ENCODE results near the gene ALCAM. TPM values are rescaled to one million over a fixed set of nuclear protein-coding genes. Genes with fewer than 3 reads are reported as not detected.

ALCAM gene
- total RNA-seq, 1 experiment from 2014 or later = 98.4 TPM

DNA sequence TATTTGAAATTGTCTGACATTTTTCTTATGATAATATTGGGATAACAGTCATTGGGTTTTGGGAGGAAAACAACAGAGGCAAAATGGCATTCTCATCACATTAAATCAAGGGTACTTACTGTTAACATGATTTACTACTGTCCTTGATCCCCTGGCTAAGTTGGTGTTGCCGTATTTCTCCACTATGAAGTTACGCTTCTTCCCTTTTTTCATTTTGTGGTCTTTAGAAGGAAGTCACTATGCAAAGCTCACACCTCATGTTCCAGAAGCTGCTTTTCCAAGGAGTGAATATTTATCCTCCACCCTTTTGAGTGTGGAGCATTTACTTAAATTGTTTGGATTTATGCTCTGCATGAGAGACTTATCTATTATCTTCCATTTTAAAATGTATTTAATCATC, 63.7 kb downstream of the ALCAM start:
- peaks cover 2% of the 10 kb centered on the region for H3K36me3 Mint-ChIP-seq (ENCODE audit: insufficient read depth, unreplicated experiment)
- no peaks in the 10 kb centered on the region for H3K27me3 Mint-ChIP-seq (ENCODE audit: insufficient read depth, unreplicated experiment)
- ChIA-PET CTCF (interaction anchor here (1.2 kb wide), 1 partner anchor 89 kb away, joined by 3 read pairs; no protein-coding TSS in a partner anchor), POLR2A (no interaction called here)
- intact Hi-C loops (cut with micrococcal nuclease) = no loop called here
- H3K27ac Mint-ChIP-seq (ENCODE audit: low read depth, unreplicated experiment) = no peak overlapping the region
- H3K4me1 Mint-ChIP-seq (ENCODE audit: insufficient read depth, unreplicated experiment) = no peaks in the 10 kb centered on the region
- H3K9me3 Mint-ChIP-seq (ENCODE audit: unreplicated experiment) = no peaks in the 10 kb centered on the region
- no TSS peak for BruUV-seq (replicated peaks)
- TF ChIP-seq, protein P1, sequence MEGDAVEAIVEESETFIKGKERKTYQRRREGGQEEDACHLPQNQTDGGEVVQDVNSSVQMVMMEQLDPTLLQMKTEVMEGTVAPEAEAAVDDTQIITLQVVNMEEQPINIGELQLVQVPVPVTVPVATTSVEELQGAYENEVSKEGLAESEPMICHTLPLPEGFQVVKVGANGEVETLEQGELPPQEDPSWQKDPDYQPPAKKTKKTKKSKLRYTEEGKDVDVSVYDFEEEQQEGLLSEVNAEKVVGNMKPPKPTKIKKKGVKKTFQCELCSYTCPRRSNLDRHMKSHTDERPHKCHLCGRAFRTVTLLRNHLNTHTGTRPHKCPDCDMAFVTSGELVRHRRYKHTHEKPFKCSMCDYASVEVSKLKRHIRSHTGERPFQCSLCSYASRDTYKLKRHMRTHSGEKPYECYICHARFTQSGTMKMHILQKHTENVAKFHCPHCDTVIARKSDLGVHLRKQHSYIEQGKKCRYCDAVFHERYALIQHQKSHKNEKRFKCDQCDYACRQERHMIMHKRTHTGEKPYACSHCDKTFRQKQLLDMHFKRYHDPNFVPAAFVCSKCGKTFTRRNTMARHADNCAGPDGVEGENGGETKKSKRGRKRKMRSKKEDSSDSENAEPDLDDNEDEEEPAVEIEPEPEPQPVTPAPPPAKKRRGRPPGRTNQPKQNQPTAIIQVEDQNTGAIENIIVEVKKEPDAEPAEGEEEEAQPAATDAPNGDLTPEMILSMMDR (IDR thresholded peaks at IDR 0.05; ENCODE audit: unreplicated experiment) = no peak
- no peak for DNase-seq (ENCODE audit: unreplicated experiment)
- no peak overlapping the region for H3K4me3 Mint-ChIP-seq (ENCODE audit: unreplicated experiment)

DNA sequence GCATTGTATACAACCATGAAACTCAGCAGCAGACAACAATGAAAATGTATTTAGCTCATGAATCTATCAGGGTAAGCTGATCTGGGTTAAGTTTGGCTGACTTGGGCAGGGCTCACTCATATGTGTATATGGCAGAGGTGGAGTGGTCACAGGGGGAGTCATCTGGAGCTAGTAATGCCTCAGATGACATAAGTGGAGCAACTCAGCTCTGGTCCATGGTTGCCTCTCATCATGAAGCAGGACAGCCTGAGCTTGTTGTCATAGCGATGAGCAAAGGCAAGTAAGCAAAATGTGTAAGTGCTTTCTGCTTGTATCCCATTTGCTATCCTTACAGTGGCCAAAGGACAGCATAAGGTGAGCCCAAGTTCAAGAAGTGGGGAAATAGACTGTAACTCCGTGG, 64.5 kb downstream of the ALCAM start:
- intact Hi-C loops (cut with micrococcal nuclease) = no loop called here
- Mint-ChIP-seq H3K36me3 (ENCODE audit: insufficient read depth, unreplicated experiment) (peaks cover 10% of the 10 kb centered on the region), H3K27ac (ENCODE audit: low read depth, unreplicated experiment) (no peak overlapping the region), H3K9me3 (ENCODE audit: unreplicated experiment) (no peaks in the 10 kb centered on the region), H3K4me1 (ENCODE audit: insufficient read depth, unreplicated experiment) (no peaks in the 10 kb centered on the region), H3K4me3 (ENCODE audit: unreplicated experiment) (no peak overlapping the region), H3K27me3 (ENCODE audit: insufficient read depth, unreplicated experiment) (no peaks in the 10 kb centered on the region)
- DNase-seq (ENCODE audit: unreplicated experiment) = no peak
- TF ChIP-seq, protein P1 (IDR thresholded peaks at IDR 0.05; ENCODE audit: unreplicated experiment) = no peak
- ChIA-PET CTCF (interaction anchor here (1.2 kb wide), 1 partner anchor 88 kb away, joined by 3 read pairs; no protein-coding TSS in a partner anchor), POLR2A (no interaction called here)
- BruUV-seq (replicated peaks) = no TSS peak

DNA sequence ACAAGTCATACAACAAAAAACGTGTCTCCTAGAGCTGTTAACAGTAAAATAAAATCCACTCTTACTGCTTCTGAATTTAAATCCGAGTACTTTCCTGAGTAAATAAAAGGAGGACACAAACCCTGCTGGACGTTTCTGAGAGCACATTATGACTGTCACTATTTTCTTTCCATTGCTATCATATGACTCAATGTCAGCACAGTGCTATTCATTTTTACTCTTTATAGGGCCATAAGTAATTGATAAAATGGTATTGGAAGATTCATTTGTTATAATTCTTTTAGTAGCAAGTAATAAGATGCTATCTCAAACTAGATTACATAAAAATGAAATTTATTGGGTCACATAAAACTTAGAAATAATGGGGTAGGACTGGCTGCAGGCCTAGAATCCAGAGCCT, 68.6 kb downstream of the ALCAM start:
- CTCF ChIA-PET = interaction anchor here (0.6 kb wide), 1 partner anchor 72 kb away, joined by 3 read pairs; no protein-coding TSS in a partner anchor
- H3K27ac Mint-ChIP-seq (ENCODE audit: low read depth, unreplicated experiment) = no peak overlapping the region
- POLR2A ChIA-PET = no interaction called here
- H3K4me3 Mint-ChIP-seq (ENCODE audit: unreplicated experiment) = no peak overlapping the region
- no TSS peak for BruUV-seq (replicated peaks)
- peaks cover 12% of the 10 kb centered on the region for H3K4me1 Mint-ChIP-seq (ENCODE audit: insufficient read depth, unreplicated experiment)
- H3K9me3 Mint-ChIP-seq (ENCODE audit: unreplicated experiment) = peaks cover 7% of the 10 kb centered on the region
- DNase-seq (ENCODE audit: unreplicated experiment) = no peak
- H3K36me3 Mint-ChIP-seq (ENCODE audit: insufficient read depth, unreplicated experiment) = peaks cover 16% of the 10 kb centered on the region
- TF ChIP-seq, protein P1 (IDR thresholded peaks at IDR 0.05; ENCODE audit: unreplicated experiment) = no peak
- intact Hi-C loops (cut with micrococcal nuclease) = no loop called here
- H3K27me3 Mint-ChIP-seq (ENCODE audit: insufficient read depth, unreplicated experiment) = no peaks in the 10 kb centered on the region

DNA sequence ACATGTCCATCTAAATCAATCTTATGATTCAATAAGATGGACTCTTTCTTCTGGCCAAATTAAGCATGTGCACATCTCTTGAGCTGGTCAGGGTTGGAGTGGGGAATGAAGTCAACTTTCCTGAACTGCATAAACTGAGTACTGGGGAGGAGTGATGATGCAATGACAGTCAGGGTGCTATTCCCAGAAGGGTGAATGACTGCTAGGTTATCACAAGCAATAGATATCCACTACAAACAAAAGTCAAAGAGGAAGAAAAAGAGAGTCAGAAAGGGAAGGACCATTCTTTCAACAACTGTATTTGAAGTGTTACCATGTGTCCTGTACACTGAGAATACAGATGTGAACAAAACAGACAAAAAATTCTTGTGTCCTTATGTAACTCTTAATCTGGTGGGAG, 70.0 kb downstream of the ALCAM start:
- H3K4me3 Mint-ChIP-seq (ENCODE audit: unreplicated experiment) = no peak overlapping the region
- intact Hi-C loops (cut with micrococcal nuclease) = no loop called here
- peak overlapping the region; percentile 36 for H3K27ac Mint-ChIP-seq (ENCODE audit: low read depth, unreplicated experiment)
- H3K27me3 Mint-ChIP-seq (ENCODE audit: insufficient read depth, unreplicated experiment) = no peaks in the 10 kb centered on the region
- no peak for DNase-seq (ENCODE audit: unreplicated experiment)
- no TSS peak for BruUV-seq (replicated peaks)
- peaks cover 7% of the 10 kb centered on the region for H3K9me3 Mint-ChIP-seq (ENCODE audit: unreplicated experiment)
- CTCF ChIA-PET = interaction anchor here (0.7 kb wide), 1 partner anchor 92 kb away, joined by 3 read pairs; no protein-coding TSS in a partner anchor
- H3K4me1 Mint-ChIP-seq (ENCODE audit: insufficient read depth, unreplicated experiment) = peaks cover 12% of the 10 kb centered on the region
- POLR2A ChIA-PET = interaction anchor here (0.8 to 1.4 kb wide), 5 partner anchors 12 to 49 kb away, joined by 3 to 5 read pairs (median 3); no protein-coding TSS in a partner anchor
- TF ChIP-seq, protein P1 (IDR thresholded peaks at IDR 0.05; ENCODE audit: unreplicated experiment) = no peak
- H3K36me3 Mint-ChIP-seq (ENCODE audit: insufficient read depth, unreplicated experiment) = peaks cover 16% of the 10 kb centered on the region

Measured in MCF 10A (cell line).